Activated CD4-positive, alpha-beta T cell treated with anti-CD3 and anti-CD28 coated beads, Interleukin-10, Interleukin-2, amounts not matched to agents 100 ng/mL and 50 ng/mL, durations not matched to agents 16 hours and 8 hours (primary cell): ENCODE measurements around the gene PDGFRB.

Experiments
- DNase-seq: peaks from one replicate; pipeline ENCODE4 v3.0.0-alpha.2; 2020

The PDGFRB gene

DNA sequence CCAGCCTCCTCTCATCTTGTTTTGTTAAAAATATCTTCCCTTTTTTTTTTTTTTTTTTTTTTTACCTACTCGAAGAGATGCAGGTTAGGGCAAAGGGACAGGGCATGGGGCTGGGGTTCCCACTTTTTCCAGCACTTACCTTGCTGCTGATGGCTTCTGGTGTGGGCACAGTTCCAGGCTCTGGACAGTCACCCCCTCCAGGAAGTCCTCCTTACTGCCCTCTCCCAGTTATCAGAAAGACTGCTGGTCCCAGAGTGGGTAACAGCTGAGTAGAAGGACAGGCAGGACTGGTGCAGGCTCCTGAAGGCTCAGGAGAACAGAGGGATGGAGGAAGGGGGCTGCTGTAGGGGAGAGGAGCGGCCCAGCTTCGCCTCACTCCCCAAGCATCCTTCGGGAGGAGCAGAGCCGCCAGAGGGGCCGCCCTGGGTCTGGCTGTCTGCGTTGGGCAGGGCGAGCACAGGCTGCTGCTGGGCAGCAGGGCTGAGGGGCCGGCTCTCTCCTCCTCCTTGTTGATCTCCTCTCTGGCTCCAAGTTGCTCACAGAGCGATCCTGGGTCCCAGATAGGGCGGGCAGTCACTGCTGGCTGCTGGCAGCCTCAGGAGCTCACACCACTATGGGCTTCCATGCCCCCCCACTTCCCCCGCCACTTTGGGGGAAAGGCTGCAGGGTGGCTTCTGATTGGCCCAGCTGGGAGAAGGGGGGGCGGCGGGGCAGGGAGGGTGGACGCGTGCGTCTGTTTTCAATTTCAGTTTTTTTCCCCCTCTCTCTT lies at the start of gene PDGFRB:
PDGFRB (minus strand) TSS at position 588 of the 769 bp plus-strand sequence. CDS start 18,798 bp downstream, outside the sequence.
- DNase-seq: no peak

DNA sequence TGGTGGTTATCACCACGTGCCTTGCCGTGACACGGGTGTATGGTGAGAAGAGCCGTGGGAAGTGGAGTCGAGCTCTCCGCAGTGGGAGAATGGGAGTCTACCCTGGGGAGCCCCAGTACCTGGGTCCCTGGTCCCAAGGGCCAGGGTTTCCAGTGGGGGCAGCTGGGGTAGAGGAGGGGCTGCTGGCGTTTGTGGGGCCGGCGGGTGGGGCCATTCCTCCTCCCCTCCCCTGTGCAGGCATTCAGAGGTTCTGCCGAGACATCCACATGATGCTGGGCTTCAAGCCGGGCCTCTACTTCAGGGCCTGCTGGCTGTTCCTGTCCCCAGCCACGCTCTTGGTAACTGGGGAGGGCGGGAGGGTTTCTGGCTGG lies 48.9 kb upstream of the PDGFRB start:
- no peak for DNase-seq

DNA sequence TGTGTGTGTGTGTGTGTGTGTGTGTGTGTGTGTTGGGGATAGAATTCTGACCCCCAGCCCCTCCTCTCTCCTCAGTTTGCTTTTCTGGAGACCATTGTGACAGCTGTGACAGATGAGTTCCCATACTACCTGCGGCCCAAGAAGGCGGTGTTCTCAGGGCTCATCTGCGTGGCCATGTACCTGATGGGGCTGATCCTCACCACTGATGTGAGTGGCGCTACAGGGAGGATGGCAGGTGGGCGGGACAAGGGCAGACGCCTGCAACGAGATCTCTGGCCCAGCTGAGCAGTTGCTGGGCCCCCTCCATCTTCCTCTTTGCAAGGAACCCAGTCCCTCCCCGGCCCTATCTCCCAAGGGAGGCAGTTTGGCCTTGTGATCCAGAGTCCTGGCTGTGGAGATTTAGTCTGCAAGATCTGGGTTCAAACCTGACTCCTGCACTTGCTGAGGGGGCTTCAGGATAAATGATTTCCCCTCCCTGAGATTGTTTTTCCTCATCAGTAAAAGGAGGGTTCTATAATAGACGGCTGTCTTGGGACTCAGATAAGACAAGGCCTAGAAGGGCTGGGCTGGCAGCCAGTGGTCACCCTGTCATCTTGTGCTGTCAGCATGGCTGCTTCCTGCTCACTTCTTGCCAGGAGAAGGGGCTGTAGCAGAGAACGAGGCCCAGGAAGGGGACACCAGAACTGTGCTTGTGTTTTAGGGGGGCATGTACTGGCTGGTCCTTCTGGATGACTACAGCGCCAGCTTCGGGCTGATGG lies 48.4 kb upstream of the PDGFRB start:
- no peak for DNase-seq

DNA sequence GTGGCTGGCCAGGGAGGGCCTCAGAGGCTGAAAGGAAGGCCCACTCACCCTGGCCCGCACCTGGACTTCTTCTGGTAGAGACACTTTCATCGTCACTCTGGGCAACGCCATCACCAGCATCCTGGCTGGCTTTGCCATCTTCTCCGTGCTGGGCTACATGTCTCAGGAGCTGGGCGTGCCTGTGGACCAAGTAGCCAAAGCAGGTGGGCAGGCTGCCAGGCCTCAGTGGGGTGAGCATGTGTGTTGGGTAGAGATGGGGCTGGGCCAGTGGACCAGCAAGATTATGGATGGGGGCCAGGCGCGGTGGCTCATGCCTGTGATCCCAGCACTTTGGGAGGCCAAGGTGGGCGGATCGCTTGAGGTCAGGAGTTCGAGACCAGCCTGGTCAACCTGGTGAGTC lies 46.9 kb upstream of the PDGFRB start:
- DNase-seq: no peak

DNA sequence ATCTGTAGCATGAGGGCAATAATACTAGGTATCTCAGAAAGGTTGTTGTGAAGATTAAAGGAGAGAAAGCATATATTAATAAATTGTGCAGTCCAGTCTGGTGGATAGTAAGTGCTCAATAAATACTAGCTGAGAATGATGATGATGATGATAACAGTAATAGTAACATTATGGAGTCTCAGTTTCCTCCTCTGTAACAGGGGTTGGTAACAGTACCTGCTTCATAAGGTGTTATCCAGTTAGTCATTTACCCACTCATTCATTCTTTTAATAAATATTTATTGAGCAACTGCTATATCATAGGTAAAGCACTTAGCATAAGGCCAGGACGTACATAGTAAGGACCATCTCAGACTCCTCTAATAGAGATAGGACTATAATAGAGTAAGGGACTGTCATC lies 41.8 kb upstream of the PDGFRB start:
- no peak for DNase-seq

DNA sequence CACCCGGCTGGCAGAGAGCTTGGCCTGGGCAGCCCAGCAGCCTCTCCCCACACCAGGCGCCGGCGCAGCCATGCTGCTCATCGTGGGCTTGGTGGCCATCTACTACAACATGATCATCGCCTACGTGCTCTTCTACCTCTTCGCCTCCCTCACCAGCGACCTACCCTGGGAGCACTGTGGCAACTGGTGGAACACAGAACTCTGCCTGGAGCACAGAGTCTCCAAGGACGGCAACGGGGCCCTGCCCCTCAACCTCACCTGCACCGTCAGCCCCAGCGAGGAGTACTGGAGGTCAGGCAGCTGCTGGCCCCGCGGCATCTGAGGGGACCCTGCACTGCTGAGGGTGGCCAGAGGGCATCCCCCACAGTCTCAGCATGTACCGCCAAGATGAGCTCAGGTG lies 41.3 kb upstream of the PDGFRB start:
- no peak for DNase-seq

DNA sequence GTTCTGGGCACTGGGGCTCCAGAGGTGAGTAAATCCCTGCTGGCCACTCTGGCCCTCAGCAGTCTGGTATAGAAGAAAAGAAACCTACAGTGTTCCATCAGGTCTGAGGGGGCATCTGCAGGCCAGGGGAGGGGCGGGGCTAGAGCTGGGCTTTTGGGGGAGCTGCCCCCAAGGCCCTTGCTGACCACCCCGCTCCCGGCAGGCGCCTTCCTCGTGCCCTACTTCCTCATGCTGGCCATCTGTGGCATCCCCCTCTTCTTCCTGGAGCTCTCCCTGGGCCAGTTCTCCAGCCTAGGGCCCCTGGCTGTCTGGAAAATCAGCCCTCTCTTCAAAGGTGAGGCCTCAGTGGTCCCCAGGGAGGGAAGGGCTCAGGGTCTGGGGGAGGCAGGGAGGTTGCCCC lies 40.9 kb upstream of the PDGFRB start:
- DNase-seq: no peak

DNA sequence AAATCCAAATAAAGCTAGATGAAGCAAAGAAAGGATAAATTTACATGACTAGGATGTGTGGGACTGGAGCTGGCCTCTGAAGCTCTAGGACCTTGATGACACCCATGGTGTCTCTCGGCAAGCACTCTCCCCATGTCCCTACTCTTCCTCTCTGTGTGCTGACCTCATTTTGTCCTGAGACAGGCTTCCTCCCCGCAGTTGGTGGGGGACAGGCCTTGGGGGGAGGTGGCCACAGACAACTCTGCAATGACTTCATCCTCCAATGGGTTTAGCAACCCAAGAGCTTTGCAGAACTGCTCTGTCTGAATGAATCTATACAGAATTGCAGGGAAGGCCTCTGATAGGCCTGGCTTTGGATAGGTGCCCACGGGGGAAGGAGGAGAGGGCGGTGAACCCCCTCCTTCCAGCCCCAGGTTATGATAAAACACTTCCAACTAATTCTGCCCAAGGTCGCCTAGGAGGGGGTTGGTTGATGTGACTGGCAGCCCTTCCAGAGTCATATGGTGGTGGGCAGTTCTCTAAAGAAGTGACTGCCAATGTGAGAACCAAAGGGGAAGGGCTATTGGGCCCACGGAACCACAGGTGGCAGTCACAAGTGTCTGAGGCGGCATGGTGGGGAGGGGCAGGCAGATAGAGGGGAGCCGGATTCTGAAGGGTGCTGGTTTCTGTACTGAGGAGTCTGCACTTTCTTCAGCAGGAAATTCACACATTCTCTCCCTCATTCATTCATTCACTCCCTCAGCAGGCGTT lies 40.3 kb upstream of the PDGFRB start:
- no peak for DNase-seq

DNA sequence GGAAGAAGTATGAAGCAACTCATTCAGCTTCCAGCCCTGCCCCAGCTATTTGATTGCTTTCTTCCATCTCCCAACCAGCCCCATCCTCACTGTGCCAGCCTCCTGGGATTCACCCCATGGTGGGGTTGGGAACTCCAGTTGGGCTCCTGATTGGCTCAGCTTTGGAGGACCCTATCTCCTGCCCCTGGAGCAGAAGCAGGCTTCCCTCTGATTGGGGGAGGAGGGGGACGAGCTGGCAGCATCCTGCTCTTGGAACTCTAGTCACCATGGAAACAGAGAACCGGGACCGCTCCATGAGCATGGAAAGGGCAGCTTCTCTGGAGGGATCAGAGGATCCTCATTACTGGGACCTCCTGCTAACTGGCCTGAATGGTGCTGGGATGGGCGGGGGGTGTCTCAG lies 36.8 kb upstream of the PDGFRB start:
- DNase-seq: no peak

DNA sequence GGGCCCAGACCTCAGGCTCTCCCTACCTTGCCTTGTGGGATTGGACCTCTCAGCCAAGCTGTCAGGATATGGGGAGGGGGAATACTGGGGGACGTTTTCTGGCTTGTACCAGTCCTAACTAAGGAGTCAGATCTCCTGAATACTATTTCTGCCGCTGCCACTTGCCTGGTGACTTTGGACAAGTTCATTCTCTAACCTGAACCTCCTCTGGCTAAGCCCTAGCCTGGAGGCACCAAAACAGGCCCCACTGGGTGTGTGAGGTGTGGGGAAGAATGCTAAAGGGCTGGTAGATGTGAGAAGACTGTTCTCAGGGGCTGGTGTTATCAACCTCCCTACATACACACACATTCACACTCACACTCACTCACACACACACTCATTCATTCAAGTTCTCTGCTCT lies 35.3 kb upstream of the PDGFRB start:
- no peak for DNase-seq

DNA sequence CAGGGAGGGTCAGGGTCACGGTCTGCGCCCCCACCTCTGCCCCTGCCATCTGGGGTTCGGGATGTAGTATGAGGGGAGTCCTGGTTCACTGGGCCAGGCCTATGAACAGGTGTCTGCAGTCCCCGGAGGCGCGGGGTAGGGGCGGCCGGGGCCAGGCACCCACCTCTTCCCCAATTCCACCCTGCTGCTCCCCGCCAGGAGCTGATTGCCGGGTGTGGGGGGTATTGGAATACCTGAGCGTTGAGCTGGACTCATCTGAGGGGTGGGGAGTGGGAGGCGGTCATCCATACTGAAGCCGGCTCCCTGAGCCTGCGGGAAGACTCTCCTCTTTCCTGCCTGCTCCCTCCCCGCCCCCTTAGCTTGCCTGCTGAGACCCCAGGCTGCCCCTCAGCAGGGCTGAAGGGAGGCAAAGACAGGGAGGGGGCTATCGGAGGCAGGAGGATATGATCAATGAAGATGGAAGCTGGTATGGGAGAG lies 34.9 kb upstream of the PDGFRB start:
- DNase-seq: no peak

DNA sequence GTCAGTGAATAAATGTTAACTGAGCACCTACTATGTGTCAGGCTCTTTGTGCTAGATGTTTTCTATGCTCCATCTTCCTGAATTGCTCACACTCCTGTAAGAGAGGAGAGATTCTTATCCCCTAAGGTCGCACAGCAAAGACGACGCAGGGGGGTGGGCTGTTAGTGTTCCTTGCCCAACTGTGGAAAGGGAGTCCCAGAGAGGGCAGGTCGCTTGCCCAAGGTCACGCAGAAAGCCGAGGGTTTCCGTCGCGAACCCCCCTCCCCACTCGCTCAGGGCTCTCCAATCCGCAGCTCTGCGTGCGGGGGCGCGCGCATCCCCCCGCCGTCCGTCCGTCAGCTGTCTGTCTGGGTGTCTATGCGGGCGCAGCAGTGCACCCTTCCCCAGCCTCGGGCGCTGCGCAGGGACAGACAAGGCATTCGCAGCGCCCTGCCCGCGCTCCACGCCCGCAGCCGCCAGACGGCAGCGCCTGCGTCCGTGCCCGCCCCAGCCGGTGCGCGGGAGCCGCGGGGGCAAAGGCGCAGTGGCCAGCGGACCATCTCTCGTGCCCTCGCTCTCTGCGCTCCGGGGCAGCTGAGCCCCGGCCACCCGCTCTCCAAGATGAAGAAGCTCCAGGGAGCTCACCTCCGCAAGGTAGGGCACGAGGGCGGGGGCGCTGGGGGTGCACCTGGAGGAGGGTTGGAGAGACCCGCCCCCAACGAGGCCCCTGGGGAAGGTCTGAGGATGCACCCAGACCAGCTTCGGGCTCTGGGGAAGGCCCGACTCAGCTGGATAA lies 34.3 kb upstream of the PDGFRB start, which contains the start of gene SLC6A7:
SLC6A7 (plus strand) TSS at position 335 of the 775 bp plus-strand sequence; CDS start at position 601, 266 bp downstream.
- no peak for DNase-seq

DNA sequence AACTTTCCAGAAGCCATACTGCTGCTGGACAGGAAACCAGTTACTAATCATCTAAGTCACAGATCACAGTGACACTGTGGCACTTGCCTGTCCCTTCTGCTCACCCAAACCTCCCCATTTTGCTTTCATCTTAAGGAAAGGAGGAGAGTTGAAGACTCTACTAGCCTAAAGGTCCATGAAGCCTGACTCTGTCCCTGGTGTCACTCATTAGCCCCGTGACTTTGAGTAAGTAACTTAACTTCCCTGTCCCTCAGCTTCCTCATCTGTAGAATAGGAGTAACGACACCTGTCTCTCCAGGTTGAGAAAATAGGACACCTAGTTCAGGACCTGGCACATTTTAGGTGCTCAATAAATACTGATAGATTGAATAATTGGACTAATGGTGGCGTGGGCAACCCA lies 33.7 kb upstream of the PDGFRB start:
- DNase-seq: no peak

DNA sequence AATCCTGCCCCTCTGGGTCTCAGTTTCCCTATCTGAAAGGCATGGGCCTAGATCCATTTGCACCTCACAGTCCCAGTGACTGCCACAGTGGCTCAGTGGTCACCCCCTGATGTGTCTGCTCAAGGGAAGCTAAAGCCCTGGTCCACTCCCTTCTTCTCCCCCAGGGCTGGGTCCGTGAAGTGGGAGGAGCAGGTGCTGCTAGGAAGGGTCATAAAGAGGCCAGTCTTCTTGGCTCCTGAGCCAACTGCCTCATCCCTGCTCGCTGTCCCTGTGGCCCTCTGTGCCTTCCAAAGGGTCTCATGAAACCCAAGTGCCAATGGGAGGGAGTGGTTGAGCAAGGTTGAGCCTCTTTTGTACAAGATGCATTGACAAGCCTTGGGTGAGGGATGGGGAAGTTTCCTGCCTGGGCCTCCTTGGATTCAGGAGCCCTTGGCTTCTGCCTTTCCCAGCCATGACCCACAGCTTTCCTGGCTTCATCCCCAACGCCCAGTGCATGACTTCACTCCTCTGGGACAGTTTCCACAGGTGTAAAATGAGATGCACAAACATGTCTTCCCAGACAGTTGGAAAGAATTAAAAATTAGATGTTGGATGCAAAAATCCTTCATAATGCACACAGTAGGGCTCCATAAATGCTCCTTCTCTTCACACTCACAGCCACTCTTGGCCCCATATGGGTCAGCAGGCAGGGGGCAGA lies 32.6 kb upstream of the PDGFRB start:
- DNase-seq: no peak

DNA sequence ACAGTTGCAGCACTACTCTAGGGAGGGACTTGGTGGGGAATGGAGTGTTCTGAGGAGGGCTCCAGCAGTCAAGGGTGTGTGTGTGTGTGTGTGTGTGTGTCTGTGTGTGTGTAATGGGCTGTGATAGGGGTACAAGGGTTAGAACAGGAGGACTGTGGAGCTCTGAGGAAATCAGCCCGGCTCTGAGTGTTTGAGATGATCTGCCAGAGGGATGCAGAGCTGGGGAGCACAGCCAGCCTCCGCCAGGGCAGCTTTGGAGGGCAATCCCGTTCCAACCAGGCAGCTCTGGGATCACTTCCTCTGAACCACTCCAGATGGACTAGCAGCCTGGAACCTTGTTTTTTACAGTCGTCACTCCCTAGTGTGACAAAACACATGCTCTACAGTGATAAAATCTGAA lies 31.3 kb upstream of the PDGFRB start:
- DNase-seq: no peak

DNA sequence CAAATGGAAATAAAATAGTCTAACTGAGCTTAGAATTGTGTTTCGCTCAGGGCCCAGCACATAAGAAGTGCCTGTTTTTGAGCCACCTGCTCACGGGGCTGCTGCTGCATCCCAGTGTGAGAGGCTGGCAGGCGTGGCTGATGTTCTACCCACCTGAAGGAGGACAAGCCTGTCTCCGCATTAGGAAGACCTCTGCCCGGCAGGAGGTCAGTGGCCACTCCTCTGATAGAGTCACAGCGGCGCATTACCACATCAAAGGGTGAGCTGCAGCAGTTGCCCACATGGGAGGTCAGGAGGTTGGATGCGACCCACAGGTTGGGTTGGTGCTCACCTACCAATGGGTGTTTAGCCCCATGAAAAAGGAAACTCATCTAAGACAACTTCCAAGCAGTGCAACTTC lies 30.5 kb upstream of the PDGFRB start:
- no peak for DNase-seq

DNA sequence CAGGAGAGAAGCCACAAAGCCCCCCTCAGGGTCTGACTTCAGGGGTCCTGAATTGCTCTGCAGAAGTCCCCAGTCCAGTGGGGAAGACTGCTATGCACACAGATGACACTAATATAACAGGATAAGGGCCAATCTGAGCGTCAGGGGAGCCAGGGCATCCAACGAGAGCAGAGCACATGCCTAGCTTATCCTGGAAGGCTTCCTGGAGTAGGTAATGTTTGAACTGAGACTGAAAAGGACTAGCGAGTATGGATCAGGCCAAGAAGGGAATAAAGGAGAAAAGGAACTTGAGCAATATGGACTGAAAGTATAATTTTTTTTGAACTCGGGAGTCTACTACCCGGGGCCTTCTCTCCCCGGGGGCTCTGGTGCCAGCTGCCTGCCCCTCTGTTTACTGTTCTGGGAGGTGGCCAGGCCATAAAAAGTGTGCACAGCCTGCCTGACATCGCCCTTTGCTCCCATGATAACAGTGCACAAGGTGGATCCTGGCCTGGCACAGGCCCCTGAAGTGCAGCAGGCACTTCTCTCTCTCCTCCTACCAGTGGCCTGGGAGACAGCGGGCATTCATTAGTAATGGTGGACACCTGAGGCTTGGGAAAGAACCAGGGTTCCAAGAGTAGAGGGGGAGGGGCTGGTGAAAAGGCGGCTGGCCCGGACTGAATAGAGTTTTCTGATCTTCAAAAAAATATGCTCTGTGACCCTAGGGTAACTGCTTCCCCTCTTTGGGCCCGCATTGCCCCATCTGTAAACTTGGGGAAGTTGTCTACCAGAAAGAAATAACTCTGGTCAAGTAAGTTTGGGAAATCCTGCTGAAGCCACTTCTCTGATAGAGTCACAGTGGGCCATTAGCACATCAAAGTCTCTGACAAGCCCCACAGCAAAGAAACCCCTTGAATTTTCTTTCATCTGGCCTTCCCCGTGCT lies 29.6 kb upstream of the PDGFRB start:
- DNase-seq: no peak

DNA sequence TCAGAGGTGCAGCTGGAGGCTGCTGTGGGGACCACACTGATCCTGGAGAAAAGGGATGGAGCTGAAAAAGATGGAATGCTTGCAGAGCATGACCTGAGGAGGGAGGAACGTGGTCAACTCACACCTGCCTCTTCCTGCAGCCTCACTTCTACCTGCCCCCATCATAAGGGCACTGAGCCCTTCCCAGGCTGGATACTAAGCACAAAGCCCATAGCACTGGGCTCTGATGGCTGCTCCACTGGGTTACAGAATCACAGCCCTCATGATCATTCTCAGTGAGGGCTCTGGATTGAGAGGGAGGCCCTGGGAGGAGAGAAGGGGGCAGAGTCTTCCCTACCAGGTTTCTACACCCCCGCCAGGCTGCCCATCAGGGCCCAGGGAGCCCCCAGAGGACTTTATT lies 28.4 kb upstream of the PDGFRB start:
- no peak for DNase-seq

DNA sequence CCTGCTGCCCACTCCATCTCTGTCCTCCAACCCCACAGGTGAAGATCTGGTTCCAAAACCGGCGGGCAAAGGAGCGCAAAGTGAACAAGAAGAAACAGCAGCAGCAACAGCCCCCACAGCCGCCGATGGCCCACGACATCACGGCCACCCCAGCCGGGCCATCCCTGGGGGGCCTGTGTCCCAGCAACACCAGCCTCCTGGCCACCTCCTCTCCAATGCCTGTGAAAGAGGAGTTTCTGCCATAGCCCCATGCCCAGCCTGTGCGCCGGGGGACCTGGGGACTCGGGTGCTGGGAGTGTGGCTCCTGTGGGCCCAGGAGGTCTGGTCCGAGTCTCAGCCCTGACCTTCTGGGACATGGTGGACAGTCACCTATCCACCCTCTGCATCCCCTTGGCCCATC lies 27.8 kb upstream of the PDGFRB start:
- DNase-seq: no peak

DNA sequence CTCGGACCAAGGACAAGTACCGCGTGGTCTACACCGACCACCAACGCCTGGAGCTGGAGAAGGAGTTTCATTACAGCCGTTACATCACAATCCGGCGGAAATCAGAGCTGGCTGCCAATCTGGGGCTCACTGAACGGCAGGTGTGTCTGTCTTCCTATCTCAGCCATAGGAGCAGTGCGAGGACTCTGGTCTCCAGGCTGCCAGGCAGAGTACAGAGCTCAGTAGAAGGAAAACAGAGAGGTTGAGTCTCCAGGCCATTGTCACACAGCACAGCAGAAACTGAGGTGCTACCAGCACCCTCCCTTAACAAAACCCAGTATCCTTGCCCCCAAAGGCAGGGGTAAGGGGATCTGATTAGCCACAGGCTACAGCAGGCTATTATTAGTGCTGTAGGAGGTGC lies 27.1 kb upstream of the PDGFRB start:
- DNase-seq: no peak
